CD14-positive monocyte (primary cell): ENCODE measurements around the gene MIGA2. TPM values are rescaled to one million over a fixed set of nuclear protein-coding genes. Genes with fewer than 3 reads are reported as not detected.

ENCODE experiments used
- DNase-seq, 3 donors: peaks; one replicate each; pipeline ENCODE4 v3.0.0-alpha.2; 2011 to 2022
- H2AFZ ChIP-seq: 2 replicates; pipeline ENCODE4 v1.6.0; 2012; ENCODE audit warnings: mild to moderate bottlenecking, low read depth, low read length, inconsistent platforms; ENCODE audit not compliant: insufficient read depth, poor library complexity, severe bottlenecking
- H3K27ac ChIP-seq, 2 donors: 1 replicate in 1 of 2; 2 replicates in 1 of 2; pipeline ENCODE4 v1.5.1; 2012 to 2013; ENCODE audit warnings: low read length in 2 of 2, control low read depth in 1 of 2, inconsistent platforms in 1 of 2, low read depth in 1 of 2, mild to moderate bottlenecking in 1 of 2
- H3K27me3 ChIP-seq, 2 donors: one replicate each; pipeline versions ENCODE4 v1.6.0 to v1.6.1; 2011 to 2013; ENCODE audit warnings: low read length in 2 of 2; ENCODE audit not compliant: control insufficient read depth in 2 of 2, insufficient read depth in 2 of 2
- H3K36me3 ChIP-seq, 2 donors: replicated peaks in 1 of 2; 1 replicate in 1 of 2; 2 replicates in 1 of 2; pipeline versions ENCODE4 v1.5.1 to v1.6.1; 2012 to 2013; ENCODE audit warnings: low read length in 2 of 2, control low read depth in 1 of 2, inconsistent platforms in 1 of 2, mild to moderate bottlenecking in 1 of 2; ENCODE audit not compliant: insufficient read depth in 2 of 2, control insufficient read depth in 1 of 2
- H3K4me1 ChIP-seq, 2 donors: 1 replicate in 1 of 2; 2 replicates in 1 of 2; pipeline versions ENCODE4 v1.5.1 to v1.6.1; 2012 to 2013; ENCODE audit warnings: low read length in 2 of 2, control low read depth in 1 of 2, inconsistent platforms in 1 of 2, mild to moderate bottlenecking in 1 of 2, moderate library complexity in 1 of 2; ENCODE audit not compliant: insufficient read depth in 2 of 2, control insufficient read depth in 1 of 2
- H3K4me2 ChIP-seq: replicated peaks from 2 replicates; pipeline ENCODE3; 2012; ENCODE audit warnings: low read length, moderate library complexity, mild to moderate bottlenecking; ENCODE audit not compliant: poor library complexity, severe bottlenecking; ENCODE audit errors: extremely low read depth
- H3K4me3 ChIP-seq, 3 experiments: fragments of 200-600 bp in 1 of 3; sonication (generic) in 1 of 3; replicated peaks in 1 of 3; 1 replicate in 2 of 3; 2 replicates in 1 of 3; pipeline ENCODE4 v1.5.1; 2011 to 2013; ENCODE audit warnings: low read length in 3 of 3, mild to moderate bottlenecking in 3 of 3, control low read depth in 2 of 3, low read depth in 2 of 3, inconsistent platforms in 1 of 3, moderate library complexity in 1 of 3
- H3K79me2 ChIP-seq: 2 replicates; pipeline ENCODE4 v1.6.0; 2012; ENCODE audit warnings: mild to moderate bottlenecking, control low read depth, inconsistent platforms, low read length, moderate library complexity; ENCODE audit not compliant: insufficient read depth
- H3K9ac ChIP-seq: 2 replicates; pipeline ENCODE4 v1.6.0; 2017; ENCODE audit warnings: low read length, mild to moderate bottlenecking; ENCODE audit not compliant: insufficient read depth, poor library complexity, severe bottlenecking
- H3K9me3 ChIP-seq, 2 donors: replicated peaks in 1 of 2; 1 replicate in 1 of 2; 2 replicates in 1 of 2; pipeline versions ENCODE4 v1.5.1 to v1.6.1; 2012 to 2013; ENCODE audit warnings: low read length in 2 of 2, control low read depth in 1 of 2; ENCODE audit not compliant: control insufficient read depth in 1 of 2, insufficient read depth in 1 of 2
- H4K20me1 ChIP-seq: 2 replicates; pipeline ENCODE4 v1.6.0; 2012; ENCODE audit warnings: mild to moderate bottlenecking, low read length, control low read depth, moderate library complexity; ENCODE audit not compliant: insufficient read depth
- H3K27ac Mint-ChIP-seq, 7 donors: one replicate each; pipeline ENCODE4 v1.8.0; 2020; ENCODE audit warnings: mild to moderate bottlenecking in 7 of 7, mixed read lengths in 7 of 7, moderate library complexity in 6 of 7, inconsistent platforms in 2 of 7
- H3K27me3 Mint-ChIP-seq, 3 donors: one replicate each; pipeline ENCODE4 v1.8.0; 2021 to 2022; ENCODE audit warnings: low read depth in 3 of 3, mild to moderate bottlenecking in 3 of 3, mixed read lengths in 3 of 3, moderate library complexity in 3 of 3, inconsistent platforms in 1 of 3
- H3K36me3 Mint-ChIP-seq, 2 donors: one replicate each; pipeline ENCODE4 v1.8.0; 2020; ENCODE audit warnings: mixed read lengths in 2 of 2, inconsistent platforms in 1 of 2, mild to moderate bottlenecking in 1 of 2
- H3K4me1 Mint-ChIP-seq: one replicate; pipeline ENCODE4 v1.8.0; 2020; ENCODE audit warnings: mild to moderate bottlenecking, mixed read lengths
- H3K4me3 Mint-ChIP-seq, 2 donors: one replicate each; pipeline ENCODE4 v1.8.0; 2020; ENCODE audit warnings: mild to moderate bottlenecking in 2 of 2, mixed read lengths in 2 of 2, moderate library complexity in 1 of 2
- H3K9me3 Mint-ChIP-seq, 7 donors: one replicate each; pipeline ENCODE4 v1.8.0; 2020 to 2022; ENCODE audit warnings: mixed read lengths in 7 of 7, mild to moderate bottlenecking in 6 of 7, moderate library complexity in 6 of 7, inconsistent platforms in 2 of 7
- CTCF ChIP-seq: fragments of 200-600 bp; IDR thresholded peaks from one replicate; pipeline ENCODE4 v1.8.0; 2022; ENCODE audit warnings: antibody characterized with exemption, mild to moderate bottlenecking
- WGBS: methylation state at CpG from one replicate; pipeline ENCODE4 v1.1.5; 2013; ENCODE audit warnings: missing lambda C conversion rate; ENCODE audit not compliant: insufficient coverage; 5-methylcytosine and 5-hydroxymethylcytosine counted together
- intact Hi-C, 2 donors: fragments of 100-400 bp; cut with micrococcal nuclease; formaldehyde crosslinking; loops; one replicate each; pipeline versions ENCODE4 v1.15.0 to v1.15.1; 2023
- polyA plus RNA-seq, 3 donors: library from polyadenylated mRNA; depleted of rRNA in 1 of 3; unstranded in 2 of 3; stranded (reverse) in 1 of 3; fragments of 300-500 nt in 2 of 3; fragments of >200 nt in 1 of 3; fragmentation: Illumina TruSeq in 2 of 3; gene quantifications; 1 replicate in 2 of 3; 2 replicates in 1 of 3; pipeline ENCODE4 v1.2.3, GENCODE V29; 2012 to 2021

MIGA2 gene
- polyA plus RNA-seq, 3 donors, result 1.9 to 45.4 (median 5.9) TPM

GRCh38 chr9:129076640-129077037 is 40.2 kb downstream of the MIGA2 start:
- Histone ChIP-seq H3K4me3 (no peak overlapping the region), H3K27me3 (no peaks in the 10 kb centered on the region), H3K79me2 (peaks cover 3% of the 10 kb centered on the region), H3K36me3 (no peaks in the 10 kb centered on the region), H3K4me1 (peaks cover 10 to 12% of the 10 kb centered on the region in 2 donors), H3K9ac (no peak overlapping the region), H4K20me1 (no peaks in the 10 kb centered on the region), H3K4me2 (no peak overlapping the region), H3K9me3 (no peaks in the 10 kb centered on the region), H2AFZ (no peak overlapping the region), H3K27ac (no peak overlapping the region)
- TF ChIP-seq CTCF, result no peak
- peaks cover 10% of the 10 kb centered on the region for H3K4me1 Mint-ChIP-seq
- DNase-seq, result no peak
- intact Hi-C loops, result loop anchor here in 1 of 2 donors (5.0 kb wide), 1 partner anchor 39 kb away; the partner anchor contains the start of gene MIGA2
- no peaks in the 10 kb centered on the region for H3K9me3 Mint-ChIP-seq
- H3K27me3 Mint-ChIP-seq, result peaks cover 0 to 4% (median 3%) of the 10 kb centered on the region in 3 donors
- WGBS, result 98% methylated on average over 5 of the region's 11 CpGs
- peaks cover 0 to 4% of the 10 kb centered on the region in 2 donors for H3K36me3 Mint-ChIP-seq
- H3K27ac Mint-ChIP-seq, result no peak overlapping the region
- no peak overlapping the region for H3K4me3 Mint-ChIP-seq

DNA sequence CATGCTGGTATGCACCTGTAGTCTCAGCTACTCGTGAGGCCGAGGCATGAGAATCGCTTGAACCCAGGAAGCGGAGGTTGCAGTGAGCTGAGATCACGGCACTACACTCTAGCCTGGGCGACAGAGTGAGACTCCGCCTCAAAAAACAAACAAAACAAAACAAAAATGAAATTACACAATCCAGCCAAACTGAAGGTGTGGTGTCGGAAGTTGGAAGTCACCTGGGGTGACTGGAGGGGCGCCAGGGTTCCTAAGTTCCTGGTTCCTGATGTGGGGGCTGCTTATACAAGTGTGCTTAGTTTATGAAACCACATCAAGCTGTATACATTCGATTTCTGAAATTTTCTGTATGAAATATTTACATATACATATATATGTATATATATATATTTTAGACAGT is 40.8 kb downstream of the MIGA2 start:
- intact Hi-C loops, result loop anchor here in 1 of 2 donors (5.0 kb wide), 1 partner anchor 40 kb away; the partner anchor contains the start of gene MIGA2
- peaks cover 16% of the 10 kb centered on the region for H3K4me1 Mint-ChIP-seq

More for the DNA sequence above, 40.8 kb downstream of the MIGA2 start:
- H3K36me3 ChIP-seq, result no peaks in the 10 kb centered on the region
- no peak overlapping the region for H2AFZ ChIP-seq
- 100% methylated on average over 3 of the region's 10 CpGs for WGBS
- peaks cover 16 to 18% of the 10 kb centered on the region in 2 donors for H3K4me1 ChIP-seq
- no peaks in the 10 kb centered on the region for H3K9me3 ChIP-seq
- H3K27me3 ChIP-seq, result no peaks in the 10 kb centered on the region
- no peaks in the 10 kb centered on the region for H3K36me3 Mint-ChIP-seq
- peaks cover 0 to 4% (median 3%) of the 10 kb centered on the region in 3 donors for H3K27me3 Mint-ChIP-seq
- H3K9ac ChIP-seq, result no peak overlapping the region
- peaks cover 5% of the 10 kb centered on the region for H4K20me1 ChIP-seq
- DNase-seq, result no peak
- H3K9me3 Mint-ChIP-seq, result no peaks in the 10 kb centered on the region
- no peak overlapping the region for H3K27ac Mint-ChIP-seq
- no peak overlapping the region for H3K4me2 ChIP-seq
- H3K4me3 Mint-ChIP-seq, result no peak overlapping the region
- TF ChIP-seq CTCF, result no peak
- no peak overlapping the region for H3K4me3 ChIP-seq
- H3K79me2 ChIP-seq, result peaks cover 9% of the 10 kb centered on the region
- no peak overlapping the region for H3K27ac ChIP-seq
